MM.1S (cell line): ENCODE data around the gene CHST2.

Experiments used
- EZH2phosphoT487 ChIP-seq: fragments of 300-600 bp; sonication (generic); IDR thresholded peaks from 2 replicates; pipeline ENCODE4 v1.6.1; 2018; ENCODE audit warnings: antibody characterized with exemption, low read length
- TF ChIP-seq, protein P1 (sequence below): fragments of 300-600 bp; sonication (generic); IDR thresholded peaks from 2 replicates; pipeline ENCODE4 v1.5.1; 2016; ENCODE audit warnings: antibody characterized with exemption, low read length, mixed read lengths

GRCh38 chr3:143088835-143089234, 30.7 kb upstream of the CHST2 start:
- TF ChIP-seq, protein P1, sequence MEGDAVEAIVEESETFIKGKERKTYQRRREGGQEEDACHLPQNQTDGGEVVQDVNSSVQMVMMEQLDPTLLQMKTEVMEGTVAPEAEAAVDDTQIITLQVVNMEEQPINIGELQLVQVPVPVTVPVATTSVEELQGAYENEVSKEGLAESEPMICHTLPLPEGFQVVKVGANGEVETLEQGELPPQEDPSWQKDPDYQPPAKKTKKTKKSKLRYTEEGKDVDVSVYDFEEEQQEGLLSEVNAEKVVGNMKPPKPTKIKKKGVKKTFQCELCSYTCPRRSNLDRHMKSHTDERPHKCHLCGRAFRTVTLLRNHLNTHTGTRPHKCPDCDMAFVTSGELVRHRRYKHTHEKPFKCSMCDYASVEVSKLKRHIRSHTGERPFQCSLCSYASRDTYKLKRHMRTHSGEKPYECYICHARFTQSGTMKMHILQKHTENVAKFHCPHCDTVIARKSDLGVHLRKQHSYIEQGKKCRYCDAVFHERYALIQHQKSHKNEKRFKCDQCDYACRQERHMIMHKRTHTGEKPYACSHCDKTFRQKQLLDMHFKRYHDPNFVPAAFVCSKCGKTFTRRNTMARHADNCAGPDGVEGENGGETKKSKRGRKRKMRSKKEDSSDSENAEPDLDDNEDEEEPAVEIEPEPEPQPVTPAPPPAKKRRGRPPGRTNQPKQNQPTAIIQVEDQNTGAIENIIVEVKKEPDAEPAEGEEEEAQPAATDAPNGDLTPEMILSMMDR = no peak
- no peak for TF ChIP-seq EZH2phosphoT487
